ENCODE results near the gene MKI67.

MKI67 gene

DNA sequence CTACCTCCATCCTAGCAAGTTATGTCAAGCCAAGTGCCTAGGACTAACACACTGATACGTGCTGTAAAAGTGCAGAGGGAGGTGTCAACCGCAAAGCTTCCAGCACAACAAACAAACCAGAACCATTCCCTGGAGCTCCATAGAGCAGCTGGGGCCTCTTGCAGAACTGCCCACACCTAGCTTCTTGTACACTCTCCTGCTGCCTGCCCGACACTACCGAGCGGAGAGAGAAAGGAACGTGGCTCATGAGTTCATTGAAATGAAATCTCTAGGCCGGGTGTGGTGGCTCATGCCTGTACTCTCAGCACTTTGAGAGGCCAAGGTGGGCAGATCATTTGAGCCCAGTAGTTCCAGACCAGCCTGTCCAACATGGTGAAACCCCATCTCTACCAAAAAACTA lies 73.5 kb downstream of the MKI67 start:
- no peak for DNase-seq (ENCODE audit: low read depth in 2 of 2)

DNA sequence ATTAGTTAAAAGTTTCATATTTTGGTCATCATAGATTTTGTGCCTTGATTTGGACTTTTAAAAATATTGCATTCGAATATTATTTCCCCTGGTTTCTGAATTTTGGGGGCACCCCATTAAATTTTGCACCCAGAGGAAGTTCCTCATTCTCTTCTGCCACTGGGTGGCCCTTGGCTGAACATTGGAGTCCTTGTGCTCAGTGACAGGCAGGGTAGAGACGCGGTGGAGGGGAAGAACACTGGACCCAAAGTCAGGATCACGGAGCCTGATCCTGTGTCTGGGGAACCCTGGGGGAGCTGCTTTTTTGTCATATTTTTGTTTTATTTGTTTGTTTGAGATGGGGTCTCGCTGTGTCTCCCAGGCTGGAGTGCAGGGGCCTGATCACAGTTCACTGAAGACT lies 74.7 kb downstream of the MKI67 start:
- DNase-seq (ENCODE audit: low read depth in 2 of 2) = no peak

DNA sequence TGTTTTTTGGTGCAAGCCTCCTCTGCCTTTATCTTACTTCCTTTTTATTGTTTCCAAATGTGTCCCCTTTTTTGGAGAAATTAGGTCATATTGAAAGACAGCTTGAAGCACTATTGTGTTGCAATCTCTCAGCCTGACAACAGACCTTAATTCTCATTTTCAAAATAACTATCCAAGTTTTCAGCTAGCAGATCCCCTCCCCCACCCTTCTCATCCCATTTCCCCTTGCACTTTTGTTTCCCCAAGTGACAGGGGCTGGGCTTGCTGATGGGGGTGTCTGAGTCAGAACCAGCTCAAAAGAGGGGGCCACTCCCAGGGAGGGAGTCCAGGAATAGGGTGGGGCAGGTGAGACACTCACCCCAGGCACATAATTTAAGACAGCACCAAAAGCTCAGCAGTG lies 75.3 kb downstream of the MKI67 start:
- DNase-seq (ENCODE audit: low read depth in 2 of 2) = no peak

DNA sequence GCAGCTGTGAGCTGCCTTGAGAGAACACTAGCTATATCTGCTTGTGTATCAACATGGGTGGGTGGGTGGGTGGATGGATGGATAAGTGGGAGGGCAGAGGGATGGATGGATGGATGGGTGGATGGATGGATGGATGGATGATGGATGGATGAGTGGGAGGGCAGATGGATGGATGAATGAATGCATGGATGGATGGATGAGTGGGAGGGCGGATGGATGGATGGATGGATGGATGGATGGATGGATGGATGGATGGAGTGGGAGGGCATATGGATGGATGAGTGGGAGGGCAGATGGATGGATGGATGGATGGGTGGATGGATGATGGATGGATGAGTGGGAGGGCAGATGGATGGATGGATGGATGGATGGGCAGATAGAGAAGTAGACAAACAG lies 76.1 kb downstream of the MKI67 start:
- no peak for DNase-seq (ENCODE audit: low read depth in 2 of 2)

DNA sequence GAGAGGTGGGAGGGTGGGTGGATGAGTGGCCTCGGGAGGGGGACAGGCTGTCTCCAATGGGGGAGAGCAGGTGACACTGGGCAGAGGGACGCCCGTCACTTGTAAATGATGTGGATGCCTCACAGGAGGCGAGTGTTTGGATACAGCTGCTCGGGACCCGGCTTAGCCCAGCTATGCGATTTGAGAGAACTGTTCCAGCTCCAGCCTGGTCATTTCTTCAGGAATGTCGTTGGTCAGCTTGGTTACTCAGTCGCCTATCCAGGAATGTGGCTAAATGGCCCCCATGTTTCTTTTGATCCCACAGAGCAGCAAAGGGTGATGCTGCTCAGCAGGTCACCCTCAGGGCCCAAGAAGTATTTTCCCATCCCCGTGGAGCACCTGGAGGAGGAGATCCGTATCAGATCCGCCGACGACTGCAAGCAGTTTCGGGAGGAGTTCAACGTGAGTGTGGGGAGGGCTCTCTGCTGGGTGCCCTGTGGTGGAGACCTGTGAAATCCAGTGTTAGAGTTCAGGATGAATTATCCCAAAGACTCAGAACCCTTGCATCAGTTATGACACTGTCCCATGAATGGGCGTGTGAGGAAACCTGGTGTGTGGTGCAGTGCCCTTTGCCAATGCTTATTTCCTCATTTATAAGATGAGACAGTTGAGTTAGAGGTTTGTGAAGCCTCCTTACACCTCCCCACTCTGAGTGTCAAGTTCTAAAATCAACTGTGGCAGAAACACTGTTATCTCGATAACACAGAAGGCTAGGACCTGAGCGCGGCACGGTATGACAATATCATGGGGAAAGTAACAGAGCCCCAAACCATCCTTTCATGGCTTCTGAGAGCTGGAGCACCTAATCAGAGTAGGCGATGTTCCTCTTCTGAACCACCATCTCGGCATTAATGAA lies 76.8 kb downstream of the MKI67 start:
- no peak for DNase-seq (ENCODE audit: low read depth in 2 of 2)

DNA sequence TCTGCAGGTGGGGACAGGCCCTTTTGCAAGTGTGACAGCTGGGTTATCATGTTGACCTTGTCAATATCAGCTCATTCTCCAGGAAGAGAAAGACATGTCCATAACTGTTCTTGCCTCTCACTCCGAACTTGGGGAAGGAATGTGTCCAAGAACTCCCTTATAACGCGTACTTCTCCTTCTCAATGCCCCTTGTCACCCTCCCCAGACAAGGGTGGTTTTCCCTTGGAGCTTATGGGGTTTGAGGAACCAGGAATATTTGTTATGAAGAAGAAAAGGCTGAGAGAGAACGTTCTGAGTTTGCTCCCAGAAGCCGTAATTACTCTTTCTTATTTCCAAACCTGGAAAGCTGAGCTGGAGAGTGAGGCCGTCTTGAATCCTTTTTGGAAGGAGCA lies 77.4 kb downstream of the MKI67 start:
- DNase-seq (ENCODE audit: low read depth in 2 of 2) = no peak

DNA sequence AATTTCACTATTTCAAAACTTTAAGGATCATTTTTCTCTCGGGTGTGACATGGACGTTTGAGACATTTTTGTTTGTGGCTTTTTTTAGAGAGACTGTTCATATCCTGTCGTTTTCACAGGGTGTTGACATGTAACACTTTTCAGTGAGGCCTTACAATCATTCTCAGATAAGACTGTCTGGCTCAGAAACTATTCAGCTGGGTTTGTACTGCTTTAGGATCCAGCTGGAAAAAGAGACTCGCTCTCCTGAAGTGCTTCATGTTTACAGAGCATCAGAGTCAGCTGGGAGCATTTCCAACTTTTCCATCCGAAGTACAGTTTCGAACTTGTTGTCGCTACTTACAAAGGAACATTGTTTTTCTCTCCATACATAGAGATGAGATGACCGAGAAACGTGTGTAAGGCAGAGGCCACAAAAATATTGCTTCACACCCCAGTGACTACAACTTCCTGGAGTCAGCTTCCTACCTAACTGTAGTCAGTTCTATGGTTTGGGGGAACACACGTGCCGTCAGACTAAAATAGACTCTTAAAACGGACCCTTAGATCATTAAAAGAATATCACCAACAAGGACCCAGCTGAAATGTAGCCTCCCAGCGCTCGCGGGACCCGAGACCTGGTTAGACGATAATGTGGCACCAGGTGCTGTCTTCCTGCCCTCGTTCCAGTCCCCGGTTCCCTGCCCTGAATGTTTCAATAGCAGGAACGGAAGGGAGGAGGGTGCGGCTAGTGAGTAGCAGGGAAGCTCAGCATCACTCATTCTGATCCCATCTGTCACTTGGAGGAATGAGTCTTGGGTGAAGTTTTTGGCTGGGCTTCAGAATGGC lies 78.0 kb downstream of the MKI67 start:
- no peak for DNase-seq (ENCODE audit: low read depth in 2 of 2)

DNA sequence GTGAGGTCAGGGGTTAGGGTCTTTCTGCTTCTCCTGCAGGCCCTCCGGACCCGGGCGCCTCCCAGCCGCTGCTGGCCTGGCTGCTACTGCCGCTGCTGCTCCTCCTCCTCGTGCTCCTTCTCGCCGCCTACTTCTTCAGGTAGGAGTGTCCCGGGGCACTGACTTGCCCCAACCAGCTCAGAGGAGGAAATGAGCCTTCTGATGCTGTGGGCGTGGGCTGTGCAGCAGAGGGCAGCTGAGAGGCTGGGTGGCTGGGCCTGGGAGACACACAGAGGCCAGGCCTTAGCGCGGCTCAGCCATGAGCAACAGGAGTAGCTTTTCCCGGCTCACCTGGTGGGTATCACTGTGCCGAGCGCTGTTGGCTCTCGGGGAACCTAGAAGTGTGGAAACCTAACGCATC lies 78.9 kb downstream of the MKI67 start:
- DNase-seq (ENCODE audit: low read depth in 2 of 2) = peak; percentile 71 to 80

DNA sequence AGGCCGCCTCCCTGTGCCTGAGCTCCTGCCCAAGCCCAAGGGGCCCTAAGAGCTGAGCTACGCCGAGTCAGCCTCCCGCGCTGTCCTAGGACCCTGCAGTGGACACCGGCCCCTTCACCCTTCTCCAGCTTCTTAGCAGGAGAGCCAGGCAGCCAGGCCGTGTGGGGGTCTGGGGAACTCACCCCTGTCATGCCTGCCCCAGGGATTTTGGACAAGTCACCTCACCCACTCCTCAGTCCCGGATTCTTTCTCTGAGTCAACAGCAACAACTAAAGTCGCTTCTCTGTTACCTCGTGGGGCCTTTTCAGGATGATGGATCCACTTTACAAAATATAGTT lies 79.3 kb downstream of the MKI67 start:
- no peak for DNase-seq (ENCODE audit: low read depth in 2 of 2)
